NCI-H460 (cell line): Measurements from ENCODE around the gene STIM1. TPM values are rescaled to one million over a fixed set of nuclear protein-coding genes. Genes with fewer than 3 reads are reported as not detected.
"Not testable (repeated sequence)": the region's sequence is repeated elsewhere in the genome, so short reads cannot be mapped to it uniquely, and the experiment has no call there.

ENCODE experiments used
- DNase-seq: peaks from one replicate; pipeline ENCODE4 v3.0.0-alpha.2; 2016; ENCODE audit warnings: low read depth; ENCODE audit errors: extremely low read depth
- total RNA-seq: library from RNA; depleted of rRNA; stranded (reverse); fragments of >200 nt; shearing (Covaris generic); gene quantifications from 2 replicates; pipeline ENCODE4 v1.2.3, GENCODE V29; 2014

Gene STIM1
- total RNA-seq, 1 experiment from 2014 or later: 11.4 TPM

DNA sequence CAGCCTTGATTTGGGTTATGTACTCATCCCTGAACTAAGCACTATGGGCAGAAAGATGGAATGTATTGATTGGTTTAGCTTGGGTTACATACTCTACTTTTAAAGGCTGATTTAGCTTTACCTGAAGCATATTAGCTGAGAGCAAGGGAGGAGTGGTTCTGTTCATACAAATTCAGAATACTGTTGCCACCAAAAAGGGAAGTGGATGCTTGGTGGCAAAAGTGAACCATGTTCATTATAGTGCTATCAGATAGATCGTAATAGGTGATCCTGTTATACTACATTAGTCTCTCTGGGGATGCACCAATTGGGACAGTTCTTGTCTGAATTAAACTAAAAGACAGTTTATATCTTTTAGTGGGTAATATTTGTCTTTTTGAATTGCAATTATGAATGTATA, 194.7 kb downstream of the STIM1 start:
- no peak for DNase-seq

DNA sequence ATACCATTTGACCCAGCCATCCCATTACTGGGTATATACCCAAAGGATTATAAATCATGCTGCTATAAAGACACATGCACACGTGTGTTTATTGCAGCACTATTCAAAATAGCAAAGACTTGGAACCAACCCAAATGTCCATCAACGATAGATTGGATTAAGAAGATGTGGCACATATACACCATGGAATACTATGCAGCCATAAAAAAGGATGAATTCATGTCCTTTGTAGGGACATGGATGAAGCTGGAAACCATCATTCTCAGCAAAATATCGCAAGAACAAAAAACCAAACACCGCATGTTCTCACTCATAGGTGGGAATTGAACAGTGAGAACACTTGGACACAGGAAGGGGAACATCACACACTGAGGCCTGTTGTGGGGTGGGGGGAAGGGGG, 197.7 kb downstream of the STIM1 start:
- DNase-seq: not testable (repeated sequence)

DNA sequence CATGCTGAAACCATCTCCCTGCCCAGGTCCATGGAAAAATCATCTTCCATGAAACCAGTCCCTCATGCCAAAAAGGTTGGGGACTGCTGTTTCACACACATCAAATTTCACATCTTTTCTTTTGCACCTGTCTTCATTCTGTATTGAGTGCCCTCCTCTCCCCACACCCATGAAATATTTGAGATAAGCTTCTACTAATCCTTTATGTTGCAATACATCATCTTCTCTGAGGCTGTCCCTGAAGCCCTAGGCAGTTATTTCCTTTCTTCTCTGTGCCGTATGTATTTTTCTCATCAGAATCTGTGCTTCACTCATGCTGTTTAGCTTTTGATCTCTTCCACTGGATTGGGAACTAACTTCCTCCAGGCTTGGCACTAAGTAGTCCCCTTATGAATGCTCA, 199.2 kb downstream of the STIM1 start:
- no peak for DNase-seq

DNA sequence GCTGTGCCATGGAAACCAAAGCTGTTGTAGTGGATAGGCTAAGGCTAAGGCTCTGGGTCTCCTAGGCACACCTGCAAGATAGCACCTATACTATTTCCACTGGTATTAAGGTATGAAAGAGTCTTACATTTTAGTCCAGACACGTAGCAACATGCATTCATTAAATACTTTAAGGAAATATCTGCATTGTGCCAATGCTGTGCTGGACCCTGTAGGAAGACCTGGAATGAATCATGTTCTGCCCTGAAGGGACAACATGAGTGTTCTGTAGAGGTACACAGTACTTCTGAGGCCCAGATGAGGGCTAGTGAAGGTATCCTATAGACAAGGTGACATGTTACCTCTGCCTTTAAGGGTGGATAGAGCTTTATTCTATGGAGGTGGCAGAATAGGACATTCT, 204.0 kb downstream of the STIM1 start:
- no peak for DNase-seq

DNA sequence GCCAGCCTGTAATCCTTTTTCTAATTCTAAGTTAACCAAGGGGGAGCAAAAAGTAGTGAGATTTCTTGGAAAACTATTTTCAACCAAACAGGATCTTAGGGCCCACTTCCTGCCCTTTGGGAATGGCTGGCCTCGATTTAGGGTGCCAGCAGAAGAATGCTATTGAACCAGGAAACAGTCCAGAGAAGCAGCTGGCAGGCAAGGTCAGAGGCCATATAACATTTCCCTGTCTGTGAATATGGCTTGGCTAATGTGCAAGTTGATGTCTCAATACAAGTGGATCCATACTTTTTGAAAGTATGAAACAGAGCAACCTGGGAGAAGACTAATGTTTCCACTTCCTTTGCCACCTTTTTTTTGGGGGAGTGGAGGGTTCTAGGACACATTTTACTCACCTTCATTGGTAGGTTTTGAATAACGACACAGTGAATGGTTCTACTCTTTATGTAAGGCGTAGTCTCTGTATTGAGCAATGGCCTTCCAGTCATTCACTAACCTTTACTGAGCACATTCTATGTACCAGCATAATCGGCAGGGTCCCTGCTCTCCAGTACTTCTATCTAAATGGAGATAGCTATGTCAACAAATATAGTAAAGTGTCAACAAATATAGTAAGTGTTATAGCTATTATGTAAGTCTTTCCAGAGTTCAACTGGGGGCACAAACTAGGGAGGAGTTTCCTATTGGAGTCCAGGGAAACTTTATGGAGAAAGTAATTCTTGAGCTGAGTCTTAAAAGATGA, 204.9 kb downstream of the STIM1 start:
- no peak for DNase-seq

DNA sequence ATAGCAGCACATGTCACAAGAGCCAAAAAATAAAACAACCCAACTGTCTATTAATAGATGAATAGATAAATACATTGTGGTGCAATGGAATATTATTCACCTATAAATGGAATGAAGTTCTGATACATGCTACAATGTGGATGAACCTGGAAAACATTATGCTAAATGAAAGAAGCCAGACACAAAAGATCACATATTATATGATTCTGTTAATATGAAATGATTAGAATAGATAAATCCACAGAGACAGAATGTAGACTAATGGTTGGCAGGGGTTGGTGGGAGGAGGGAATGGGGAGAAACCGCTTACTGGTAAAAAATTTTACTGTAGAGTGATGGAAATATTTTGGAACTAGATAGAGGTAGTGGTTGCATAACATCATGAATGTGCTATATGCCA, 206.2 kb downstream of the STIM1 start:
- DNase-seq: no peak

DNA sequence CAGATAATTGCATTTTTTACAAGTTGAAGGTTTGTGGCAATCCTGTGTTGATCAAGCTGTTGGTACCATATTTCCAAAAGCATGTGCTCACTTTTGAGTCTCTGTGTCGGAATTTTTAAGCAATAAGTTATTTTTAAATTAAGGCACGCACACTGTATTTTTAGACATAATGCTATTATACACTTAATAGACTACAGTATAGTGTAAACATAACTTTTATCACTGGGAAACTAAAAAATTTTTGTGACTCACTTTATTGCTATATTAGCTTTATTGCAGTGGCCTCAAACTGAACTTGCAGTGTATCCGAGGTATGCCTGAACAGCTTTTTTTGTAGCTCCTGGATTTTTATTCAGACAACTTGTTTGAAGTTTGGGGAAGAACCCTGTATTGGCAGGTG, 207.9 kb downstream of the STIM1 start:
- DNase-seq: no peak

DNA sequence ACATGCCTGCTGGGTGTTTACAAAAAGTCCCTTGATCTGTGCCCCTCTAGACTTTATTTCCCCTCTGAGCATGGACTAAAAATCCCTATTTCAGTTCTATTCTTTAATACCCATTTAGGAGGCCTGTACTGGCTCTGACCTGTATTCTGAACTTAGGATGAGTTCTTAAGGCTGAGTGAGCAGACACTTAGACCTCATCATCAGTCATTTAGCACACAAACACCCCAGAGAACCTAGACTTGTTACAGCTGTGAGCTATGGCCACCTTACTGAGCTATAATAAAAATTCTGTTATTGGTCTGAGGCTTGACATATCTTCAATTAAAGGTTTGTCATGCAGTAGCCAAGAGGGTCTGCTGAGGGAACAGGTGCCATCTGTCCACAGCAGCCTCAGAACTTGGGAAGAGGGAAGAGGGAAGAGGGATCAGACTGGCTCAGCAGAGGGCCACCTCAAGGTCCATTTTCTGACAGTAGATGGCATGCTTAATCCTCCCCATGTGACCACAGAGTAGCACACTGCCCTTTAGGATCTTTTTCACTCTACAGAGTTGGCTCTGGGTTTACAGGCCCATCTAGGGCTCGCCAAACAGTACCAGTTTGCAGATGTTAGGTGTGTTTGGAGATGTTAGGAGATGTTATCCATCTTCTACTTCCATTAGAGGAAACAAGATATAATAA, 209.0 kb downstream of the STIM1 start:
- no peak for DNase-seq

DNA sequence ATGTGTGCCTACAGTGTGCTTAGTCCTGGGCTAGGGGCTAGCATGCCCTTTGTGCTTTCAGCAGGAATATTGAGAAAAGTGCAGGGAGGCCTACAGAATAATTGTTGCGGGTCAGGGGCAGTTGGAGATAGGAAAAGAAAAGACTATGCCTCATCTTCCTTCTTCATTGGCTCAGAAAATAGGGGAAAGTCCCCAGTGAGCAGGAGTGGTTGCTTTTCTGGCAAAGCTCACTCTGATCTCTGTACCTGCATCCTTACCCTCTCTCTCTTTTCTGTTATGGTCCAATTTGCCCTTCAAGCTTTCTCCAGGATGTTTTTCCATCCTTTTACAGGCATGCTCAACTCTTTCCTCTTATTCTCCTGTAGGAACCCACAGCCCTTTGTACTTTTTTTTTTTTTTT, 209.6 kb downstream of the STIM1 start:
- DNase-seq: no peak

DNA sequence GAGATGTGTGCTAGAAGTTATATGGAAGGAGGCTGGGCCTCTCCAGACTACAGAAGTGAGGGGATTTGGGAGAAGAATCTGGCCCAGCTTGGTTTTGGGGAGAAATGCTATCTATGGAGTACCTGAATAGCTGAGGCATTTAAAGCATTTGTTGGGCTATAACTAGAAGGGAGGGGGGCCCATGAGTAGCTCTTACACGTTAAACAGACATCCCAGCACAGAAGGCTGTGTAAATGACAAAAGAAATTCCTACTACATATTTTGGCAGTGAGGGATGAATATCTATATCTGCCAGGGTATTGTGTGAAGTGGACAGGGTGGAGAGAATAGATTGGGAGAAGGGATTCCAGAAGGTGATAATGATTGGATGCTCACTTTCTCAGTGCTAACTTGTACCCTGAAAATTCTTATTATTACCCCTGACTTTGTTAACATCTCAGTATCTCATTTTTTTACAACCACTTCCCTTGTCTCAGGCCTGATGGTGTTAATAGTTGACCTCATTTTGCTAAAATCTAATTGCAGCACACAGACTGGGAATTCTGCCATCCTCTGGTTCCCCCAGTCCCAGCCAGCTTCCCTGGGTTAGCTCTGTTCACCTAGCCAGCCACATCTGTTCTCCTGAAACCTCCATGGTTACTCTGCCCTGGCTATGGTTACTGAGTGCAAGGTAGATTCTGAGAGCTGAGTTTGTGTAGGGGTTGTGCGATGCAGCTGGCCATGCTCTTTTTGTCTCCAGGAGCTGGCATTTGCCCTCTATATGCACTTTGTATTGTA, 210.3 kb downstream of the STIM1 start:
- DNase-seq: no peak

DNA sequence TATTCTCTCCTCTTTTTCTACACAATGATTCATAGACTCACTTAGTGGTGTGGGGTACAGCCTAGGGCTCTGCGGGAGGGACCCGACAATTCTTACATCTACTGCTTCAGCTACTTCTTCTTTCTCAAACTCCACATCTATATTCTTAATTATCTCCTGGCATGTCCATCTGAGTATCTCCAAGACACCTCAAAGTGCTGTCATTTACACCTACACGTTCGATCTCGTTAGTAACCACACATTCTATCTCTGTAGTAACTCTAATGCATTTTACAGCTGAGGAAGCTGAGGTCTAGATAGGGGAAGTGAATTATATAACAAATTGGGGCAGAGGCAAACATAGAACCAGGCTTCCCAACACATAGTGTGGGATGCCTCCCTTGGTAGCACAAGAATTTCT, 211.4 kb downstream of the STIM1 start:
- DNase-seq: no peak

DNA sequence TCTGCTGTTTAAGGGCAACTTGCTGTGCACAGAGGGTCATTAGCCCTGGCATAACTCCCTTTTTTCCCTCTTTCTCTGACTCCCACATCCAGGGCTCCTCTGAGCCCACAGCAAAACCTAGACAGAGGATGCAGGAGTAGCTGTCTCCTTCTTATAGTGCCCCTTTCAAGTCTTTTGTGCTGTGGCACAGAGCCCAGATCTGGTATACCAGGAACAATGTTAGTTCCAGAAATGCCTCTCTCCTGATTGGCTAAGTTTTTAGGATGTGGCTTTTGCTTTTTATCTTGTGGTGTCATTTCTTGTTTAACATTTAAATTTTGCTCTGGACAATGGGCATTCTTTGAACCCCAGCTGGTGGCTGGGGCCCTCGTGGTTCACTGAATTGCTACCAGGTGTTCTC, 213.5 kb downstream of the STIM1 start:
- DNase-seq: no peak

DNA sequence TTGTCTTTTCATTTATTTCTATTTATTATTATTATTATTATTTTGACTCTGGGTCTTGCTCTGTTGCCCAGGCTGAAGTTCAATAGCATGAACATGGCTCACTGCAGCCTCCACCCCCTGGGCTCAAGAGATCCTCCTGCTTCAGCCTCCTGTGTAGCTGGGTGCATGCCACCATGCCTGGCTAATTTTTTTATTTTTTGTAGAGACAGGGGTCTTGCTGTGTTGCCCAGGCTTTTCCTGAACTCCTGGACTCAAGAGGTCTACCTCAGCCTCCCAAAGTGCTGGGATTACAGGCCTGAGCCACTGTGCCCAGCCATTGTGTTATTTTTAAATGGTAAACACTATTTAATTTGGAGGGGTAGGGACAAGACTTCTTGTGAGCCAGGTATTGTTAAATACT, 215.9 kb downstream of the STIM1 start:
- DNase-seq: no peak

DNA sequence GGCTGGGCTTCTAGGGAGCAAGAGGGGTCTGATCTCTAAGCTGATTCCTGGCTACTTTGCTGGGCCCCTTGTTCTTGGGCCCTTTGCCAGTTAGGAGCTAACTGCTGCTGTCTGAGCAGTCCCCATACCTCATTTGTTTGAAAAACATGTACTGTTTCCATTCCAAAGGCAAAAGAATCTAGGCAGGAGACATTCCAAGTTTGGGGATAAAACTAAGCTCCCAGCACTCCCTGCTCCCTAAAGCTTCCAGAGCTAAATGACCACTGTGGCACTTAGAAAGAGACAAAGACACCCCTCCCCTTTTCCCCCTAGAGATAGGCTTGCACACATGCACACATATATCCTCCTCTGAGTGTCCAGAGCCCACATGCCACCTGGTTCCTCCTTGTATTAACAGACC, 216.4 kb downstream of the STIM1 start:
- no peak for DNase-seq

DNA sequence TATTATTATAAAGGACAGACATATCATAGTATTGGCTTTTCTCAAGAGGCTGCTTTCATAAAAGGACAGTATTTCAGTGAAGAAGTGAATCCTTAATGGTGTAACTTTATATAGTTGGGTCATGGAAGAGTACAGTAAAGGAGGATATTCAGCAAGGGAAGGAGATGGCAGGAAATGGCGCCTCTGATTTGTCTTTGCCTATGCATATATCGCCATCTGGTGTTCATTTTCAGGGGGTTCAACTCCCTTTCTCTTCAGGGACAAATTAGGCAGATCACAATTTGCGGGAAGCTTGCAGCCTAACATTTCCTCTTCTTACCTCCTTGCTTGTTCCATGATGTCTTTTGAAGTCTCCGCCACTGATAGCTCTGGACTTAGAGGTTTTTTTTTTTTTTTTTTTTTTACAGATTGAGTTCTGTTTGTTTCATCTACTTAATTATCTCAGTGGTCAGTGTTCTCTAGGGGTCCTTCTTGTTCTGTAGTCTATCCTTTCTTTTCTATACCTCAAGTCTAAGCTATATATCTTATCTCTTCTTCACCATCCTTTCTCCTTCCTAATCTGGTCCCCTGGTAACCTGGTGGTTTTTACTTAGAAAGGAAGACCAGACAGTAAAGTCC, 217.3 kb downstream of the STIM1 start:
- DNase-seq: peak; percentile 64

DNA sequence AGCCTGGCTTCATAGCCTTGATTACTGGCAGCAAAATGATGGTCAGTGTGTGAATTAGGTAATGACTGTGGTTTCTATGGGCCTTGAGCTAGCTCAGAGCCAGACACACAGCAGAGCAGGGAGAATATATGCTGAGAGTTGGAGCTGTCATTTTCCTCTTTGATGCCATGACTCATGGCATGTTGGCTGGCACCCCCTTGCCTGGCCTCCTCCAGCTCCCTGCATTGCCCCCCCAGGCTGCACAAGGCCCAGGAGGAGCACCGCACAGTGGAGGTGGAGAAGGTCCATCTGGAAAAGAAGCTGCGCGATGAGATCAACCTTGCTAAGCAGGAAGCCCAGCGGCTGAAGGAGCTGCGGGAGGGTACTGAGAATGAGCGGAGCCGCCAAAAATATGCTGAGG, 218.8 kb downstream of the STIM1 start:
- no peak for DNase-seq

DNA sequence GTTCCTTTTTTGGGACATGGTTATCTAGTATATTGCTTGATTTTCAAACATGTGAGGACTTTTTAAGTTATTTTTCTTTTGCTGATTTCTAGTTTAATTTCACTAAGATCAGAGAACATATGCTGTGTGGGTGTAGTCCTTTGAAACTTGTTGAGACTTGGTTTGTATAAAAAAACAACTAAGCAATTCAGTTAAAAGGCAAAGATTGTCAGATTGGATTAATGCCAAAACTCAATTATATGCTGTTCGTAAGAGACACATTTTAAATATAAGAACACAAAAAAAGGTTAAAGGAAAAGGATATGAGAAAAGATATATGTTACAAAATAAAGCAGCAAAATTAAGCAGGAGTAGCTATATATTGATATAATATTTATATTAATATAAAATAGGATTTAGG, 221.3 kb downstream of the STIM1 start:
- no peak for DNase-seq

DNA sequence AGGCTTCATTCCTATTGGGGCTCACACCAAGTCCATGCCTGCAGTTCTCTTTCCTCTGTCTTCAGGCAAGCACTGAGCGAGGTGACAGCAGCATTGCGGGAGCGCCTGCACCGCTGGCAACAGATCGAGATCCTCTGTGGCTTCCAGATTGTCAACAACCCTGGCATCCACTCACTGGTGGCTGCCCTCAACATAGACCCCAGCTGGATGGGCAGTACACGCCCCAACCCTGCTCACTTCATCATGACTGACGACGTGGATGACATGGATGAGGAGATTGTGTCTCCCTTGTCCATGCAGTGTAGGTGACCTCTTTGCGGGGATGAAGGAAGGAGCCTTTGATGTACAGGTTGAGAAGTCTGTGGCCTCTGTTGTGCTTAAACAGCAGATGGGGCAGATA, 227.7 kb downstream of the STIM1 start:
- DNase-seq: no peak

DNA sequence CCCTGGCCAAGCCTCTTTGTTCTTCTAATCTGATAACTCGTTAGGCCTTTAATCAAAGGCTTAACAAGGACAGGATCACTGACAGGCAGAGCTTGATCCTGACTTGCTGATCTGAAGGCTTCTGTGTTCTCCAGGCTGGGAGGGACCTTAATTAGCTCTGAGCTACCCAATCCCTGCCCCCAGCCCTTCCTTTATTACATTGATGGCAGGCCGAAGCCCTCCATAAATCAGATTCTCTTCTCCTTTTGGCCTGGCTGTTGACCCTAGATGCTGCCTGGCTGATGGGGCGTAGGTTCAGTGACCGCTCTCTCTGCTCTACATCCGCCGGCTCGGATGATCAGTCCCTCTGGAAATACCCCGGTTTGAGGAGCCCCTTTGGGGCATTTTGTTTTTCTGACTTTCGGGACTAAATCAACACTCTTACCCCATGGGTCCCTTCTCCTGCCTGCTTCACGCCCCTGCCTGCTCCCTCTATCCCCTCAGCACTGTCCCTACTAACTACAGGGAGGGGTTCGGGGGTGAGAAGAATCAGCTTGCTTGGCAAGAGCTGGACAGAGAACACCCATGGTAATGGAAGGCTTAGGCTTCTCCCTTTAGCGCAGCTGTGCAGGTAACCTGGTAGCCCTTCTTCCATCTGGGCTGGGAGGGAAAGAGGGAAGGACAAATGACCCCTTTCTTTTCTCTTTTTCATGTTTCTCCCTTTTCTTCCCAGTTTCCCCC, 229.1 kb downstream of the STIM1 start:
- no peak for DNase-seq

DNA sequence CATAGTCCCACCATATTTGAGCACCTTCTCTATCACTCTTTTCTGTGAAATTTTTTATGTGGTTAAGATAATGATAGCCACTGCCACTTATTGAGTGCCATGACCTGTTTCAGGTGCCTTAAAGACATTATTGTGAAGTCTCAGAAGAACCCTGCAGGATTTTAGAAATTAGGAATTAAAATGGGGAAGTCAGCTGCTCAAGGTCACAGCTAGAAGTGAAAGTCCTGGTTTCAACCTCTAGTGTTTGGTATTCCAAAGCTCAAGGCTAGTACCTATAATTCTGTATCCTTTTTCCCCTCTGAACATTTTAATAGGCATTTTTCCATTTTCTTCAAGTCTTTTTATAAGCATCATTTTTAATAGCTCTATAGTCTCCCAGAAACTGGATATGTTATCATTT, 230.1 kb downstream of the STIM1 start:
- DNase-seq: no peak
